ACC112 (cell line): ENCODE data around the gene SUGT1.
"Not testable (repeated sequence)": the region's sequence is repeated elsewhere in the genome, so short reads cannot be mapped to it uniquely, and the experiment has no call there.

ENCODE experiments used
- H2AFZ ChIP-seq: fragments of 200-600 bp; sonication (generic); one replicate; pipeline ENCODE4 v1.6.0; 2017; ENCODE audit warnings: antibody characterized with exemption, low read length; ENCODE audit not compliant: unreplicated experiment
- H3K27ac ChIP-seq: fragments of 200-600 bp; sonication (generic); 2 replicates; pipeline ENCODE4 v1.5.1; 2014; ENCODE audit warnings: low read depth, mild to moderate bottlenecking, antibody characterized with exemption, low read length, moderate library complexity
- H3K27me3 ChIP-seq: fragments of 200-600 bp; sonication (generic); 2 replicates; pipeline ENCODE4 v1.6.1; 2014; ENCODE audit warnings: mild to moderate bottlenecking, antibody characterized with exemption, low read length, moderate library complexity, mixed read lengths; ENCODE audit not compliant: insufficient read depth
- H3K36me3 ChIP-seq: fragments of 200-600 bp; sonication (generic); 2 replicates; pipeline ENCODE4 v1.6.1; 2016; ENCODE audit warnings: mild to moderate bottlenecking, antibody characterized with exemption, low read length, moderate library complexity, mixed read lengths; ENCODE audit not compliant: insufficient read depth
- H3K4me1 ChIP-seq: fragments of 200-600 bp; sonication (generic); one replicate; pipeline ENCODE4 v1.6.1; 2016; ENCODE audit warnings: low read length, mixed read lengths; ENCODE audit not compliant: insufficient read depth, unreplicated experiment, control insufficient read depth
- H3K4me3 ChIP-seq: fragments of 200-600 bp; sonication (generic); 2 replicates; pipeline ENCODE4 v1.5.1; 2014; ENCODE audit warnings: mild to moderate bottlenecking, low read depth, low read length
- H3K79me2 ChIP-seq: fragments of 200-600 bp; sonication (generic); one replicate; pipeline ENCODE4 v1.6.0; 2016; ENCODE audit warnings: low read length; ENCODE audit not compliant: control insufficient read depth, unreplicated experiment, insufficient read depth

SUGT1 gene

DNA sequence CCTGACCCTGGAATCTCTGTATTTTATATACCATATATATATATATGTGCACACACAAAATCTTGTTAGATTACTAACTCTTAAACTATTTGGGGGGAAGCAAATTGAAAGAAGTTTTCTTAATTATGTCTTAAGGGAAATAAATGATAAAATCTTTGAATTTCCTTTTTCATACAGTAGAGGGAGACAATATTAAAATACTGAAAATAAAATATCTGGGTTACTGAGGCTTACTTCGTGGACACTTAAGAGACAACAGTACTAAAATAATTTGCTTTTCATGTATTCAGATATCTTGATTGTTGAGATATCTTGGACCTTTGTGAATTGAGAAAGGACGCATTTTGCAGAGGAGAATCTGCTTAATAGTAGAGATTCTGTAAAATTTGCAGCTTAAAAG, 17.0 kb downstream of the SUGT1 start:
- no peak overlapping the region for H3K4me3 ChIP-seq
- H3K27ac ChIP-seq = no peak overlapping the region
- no peaks in the 10 kb centered on the region for H3K27me3 ChIP-seq
- H2AFZ ChIP-seq = no peak overlapping the region
- H3K79me2 ChIP-seq = no peaks in the 10 kb centered on the region
- H3K36me3 ChIP-seq = peaks cover 15% of the 10 kb centered on the region; the same call in 1 of the 2 replicates
- H3K4me1 ChIP-seq = no peaks in the 10 kb centered on the region

DNA sequence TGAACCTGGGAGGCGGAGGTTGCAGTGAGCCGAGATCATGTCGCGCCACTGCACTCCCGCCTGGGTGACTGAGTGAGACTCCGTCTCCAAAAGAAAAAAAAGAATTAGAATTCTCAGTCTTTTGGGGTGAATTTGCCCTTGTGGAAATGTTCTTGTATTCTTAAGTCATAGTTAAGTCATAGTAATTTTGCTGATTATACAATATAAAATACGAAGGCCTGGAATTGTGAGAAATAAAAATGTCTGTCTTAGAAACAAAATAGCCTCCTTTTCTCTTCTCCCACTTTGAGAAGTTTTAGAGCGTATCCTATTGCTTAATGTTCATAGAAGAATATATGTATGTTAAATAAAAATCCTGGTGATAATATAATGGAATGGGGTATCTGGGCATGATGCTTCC, 18.1 kb downstream of the SUGT1 start:
- Histone ChIP-seq H3K79me2 (peaks cover 8% of the 10 kb centered on the region), H2AFZ (no peak overlapping the region), H3K4me1 (no peaks in the 10 kb centered on the region), H3K27ac (no peak overlapping the region), H3K4me3 (no peak overlapping the region), H3K27me3 (no peaks in the 10 kb centered on the region), H3K36me3 (peaks cover 14% of the 10 kb centered on the region)

DNA sequence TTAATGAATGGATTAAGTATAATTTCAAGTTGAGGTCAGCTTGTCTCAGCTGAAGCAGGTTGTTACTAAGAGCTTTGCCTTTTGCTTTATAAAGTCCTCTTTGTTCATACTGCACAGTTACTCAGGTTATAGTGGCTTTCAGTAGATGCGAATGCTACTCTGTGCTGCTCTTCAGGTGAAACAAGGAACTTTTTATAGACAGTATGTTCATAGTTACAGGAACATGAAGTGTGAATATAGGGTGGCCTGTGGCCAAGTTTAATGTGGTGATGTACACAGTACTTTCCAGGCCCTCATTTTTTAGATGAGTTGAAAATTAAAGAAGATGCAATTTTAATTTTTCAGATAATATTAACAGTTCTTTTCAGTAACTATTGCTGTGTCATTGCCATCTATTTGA, 20.8 kb downstream of the SUGT1 start:
- H3K27me3 ChIP-seq = no peaks in the 10 kb centered on the region
- no peak overlapping the region for H2AFZ ChIP-seq
- peaks cover 14% of the 10 kb centered on the region for H3K36me3 ChIP-seq
- H3K4me1 ChIP-seq = no peaks in the 10 kb centered on the region
- no peak overlapping the region for H3K27ac ChIP-seq
- H3K79me2 ChIP-seq = peaks cover 9% of the 10 kb centered on the region
- no peak overlapping the region for H3K4me3 ChIP-seq

DNA sequence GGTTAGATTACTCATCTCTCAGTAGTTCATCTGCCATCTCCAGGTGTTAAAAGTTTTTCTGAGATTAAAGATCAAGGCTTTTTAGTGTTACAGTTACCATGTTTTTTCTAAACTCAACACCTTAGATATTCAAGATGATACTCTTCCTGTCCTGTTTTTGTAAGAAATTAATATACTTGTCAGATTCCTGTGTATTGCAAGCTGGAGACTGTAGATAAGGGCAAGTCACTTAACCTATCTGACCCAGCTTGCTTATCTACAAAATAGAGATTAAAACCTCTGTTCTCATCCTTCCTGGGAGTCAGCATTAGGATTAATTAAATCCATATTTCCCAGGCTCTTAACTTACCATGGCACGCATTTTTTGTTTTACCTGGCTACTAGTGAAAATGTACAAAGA, 25.2 kb downstream of the SUGT1 start:
- Histone ChIP-seq H3K27me3 (no peaks in the 10 kb centered on the region), H3K4me3 (no peak overlapping the region), H3K4me1 (no peaks in the 10 kb centered on the region), H3K36me3 (peaks cover 24% of the 10 kb centered on the region), H3K79me2 (peaks cover 9% of the 10 kb centered on the region), H2AFZ (no peak overlapping the region), H3K27ac (no peak overlapping the region)

DNA sequence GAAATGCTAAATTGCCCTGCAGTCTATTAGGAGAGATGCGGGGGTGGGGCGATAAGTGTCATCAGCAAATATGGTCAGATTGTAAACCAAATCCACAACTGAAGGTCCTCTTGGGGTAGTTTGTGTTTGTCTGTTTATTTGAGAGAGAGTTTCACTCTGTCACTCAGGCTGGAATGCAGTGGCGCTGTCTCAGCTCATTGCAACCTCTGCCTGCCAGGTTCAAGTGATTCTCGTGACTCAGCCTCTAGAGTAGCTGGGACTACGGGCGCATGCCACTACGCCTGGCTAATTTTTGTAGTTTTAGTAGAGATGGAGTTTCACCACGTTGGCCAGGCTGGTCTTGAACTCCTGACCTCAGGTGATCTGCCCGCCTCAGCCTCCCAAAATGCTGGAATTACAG, 33.2 kb downstream of the SUGT1 start:
- H3K27ac ChIP-seq, H3K79me2 ChIP-seq, H3K4me1 ChIP-seq, H3K4me3 ChIP-seq, H2AFZ ChIP-seq, H3K36me3 ChIP-seq, H3K27me3 ChIP-seq: not testable (repeated sequence)

DNA sequence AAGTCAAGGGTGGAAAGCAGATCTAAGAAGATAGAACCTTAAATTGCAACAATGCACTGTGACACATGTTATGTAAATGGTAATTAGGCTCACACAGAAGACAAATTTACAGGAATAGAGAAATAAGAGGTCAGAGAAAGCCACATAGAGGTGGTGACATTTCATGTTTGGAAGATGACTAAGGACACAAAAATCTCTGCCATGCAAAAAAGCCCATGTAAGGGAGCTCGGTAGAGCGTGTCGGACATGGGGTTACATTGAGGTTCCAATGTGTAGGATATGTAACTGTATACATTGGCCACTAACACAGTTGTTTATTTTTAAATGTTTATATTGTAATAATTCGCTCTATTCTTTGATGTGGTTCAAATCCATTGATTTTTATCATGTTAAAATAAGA, 33.7 kb downstream of the SUGT1 start:
- H3K79me2 ChIP-seq = no peaks in the 10 kb centered on the region
- H3K4me1 ChIP-seq = no peaks in the 10 kb centered on the region
- H2AFZ ChIP-seq = no peak overlapping the region
- no peak overlapping the region for H3K27ac ChIP-seq
- no peak overlapping the region for H3K4me3 ChIP-seq
- H3K27me3 ChIP-seq = no peaks in the 10 kb centered on the region
- H3K36me3 ChIP-seq = no peaks in the 10 kb centered on the region; the same call in 1 of the 2 replicates

DNA sequence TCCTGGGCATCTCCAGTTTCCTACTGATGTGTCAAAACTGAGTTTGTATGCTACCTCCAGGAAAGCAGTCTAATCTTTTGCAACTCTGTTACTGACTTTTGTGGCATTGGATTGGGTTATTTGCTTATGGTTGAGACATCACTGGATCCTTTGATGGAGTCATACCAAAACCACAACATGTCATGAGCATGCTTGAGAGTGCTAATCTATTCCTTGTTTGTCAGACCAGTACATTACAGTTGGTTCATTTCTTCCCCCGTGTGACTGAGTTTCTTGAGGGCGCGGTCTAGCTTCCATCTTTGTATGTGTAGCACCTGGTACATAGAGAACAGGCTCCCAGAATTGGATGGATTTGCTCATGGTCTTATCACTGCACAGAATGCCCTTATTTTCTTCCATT, 43.2 kb downstream of the SUGT1 start:
- no peak overlapping the region for H2AFZ ChIP-seq
- no peaks in the 10 kb centered on the region for H3K36me3 ChIP-seq
- no peaks in the 10 kb centered on the region for H3K4me1 ChIP-seq
- no peaks in the 10 kb centered on the region for H3K27me3 ChIP-seq
- no peaks in the 10 kb centered on the region for H3K79me2 ChIP-seq
- no peak overlapping the region for H3K4me3 ChIP-seq
- no peak overlapping the region for H3K27ac ChIP-seq

DNA sequence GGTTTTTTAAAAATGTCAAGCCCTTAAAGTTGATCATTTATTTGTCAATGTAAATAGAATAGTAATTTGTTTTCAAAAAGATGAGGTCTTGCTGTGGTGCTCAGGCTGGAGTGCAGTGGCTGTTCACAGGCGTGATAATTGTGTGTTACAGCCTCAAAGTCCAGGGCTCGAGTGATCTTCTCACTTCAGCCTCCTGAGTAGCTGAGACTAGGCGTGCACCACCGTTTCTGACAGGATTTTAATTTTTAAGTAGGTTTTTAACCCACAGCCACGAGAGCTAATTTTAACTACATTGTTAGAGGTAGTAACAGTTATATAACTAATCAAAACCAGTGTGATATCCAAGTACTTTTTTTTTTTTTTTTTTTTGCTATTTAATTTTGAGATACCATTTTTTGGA, 43.9 kb downstream of the SUGT1 start:
- Histone ChIP-seq H3K4me3 (no peak overlapping the region), H3K36me3 (no peaks in the 10 kb centered on the region), H3K27me3 (no peaks in the 10 kb centered on the region), H3K4me1 (no peaks in the 10 kb centered on the region), H3K79me2 (no peaks in the 10 kb centered on the region), H3K27ac (no peak overlapping the region), H2AFZ (no peak overlapping the region)

DNA sequence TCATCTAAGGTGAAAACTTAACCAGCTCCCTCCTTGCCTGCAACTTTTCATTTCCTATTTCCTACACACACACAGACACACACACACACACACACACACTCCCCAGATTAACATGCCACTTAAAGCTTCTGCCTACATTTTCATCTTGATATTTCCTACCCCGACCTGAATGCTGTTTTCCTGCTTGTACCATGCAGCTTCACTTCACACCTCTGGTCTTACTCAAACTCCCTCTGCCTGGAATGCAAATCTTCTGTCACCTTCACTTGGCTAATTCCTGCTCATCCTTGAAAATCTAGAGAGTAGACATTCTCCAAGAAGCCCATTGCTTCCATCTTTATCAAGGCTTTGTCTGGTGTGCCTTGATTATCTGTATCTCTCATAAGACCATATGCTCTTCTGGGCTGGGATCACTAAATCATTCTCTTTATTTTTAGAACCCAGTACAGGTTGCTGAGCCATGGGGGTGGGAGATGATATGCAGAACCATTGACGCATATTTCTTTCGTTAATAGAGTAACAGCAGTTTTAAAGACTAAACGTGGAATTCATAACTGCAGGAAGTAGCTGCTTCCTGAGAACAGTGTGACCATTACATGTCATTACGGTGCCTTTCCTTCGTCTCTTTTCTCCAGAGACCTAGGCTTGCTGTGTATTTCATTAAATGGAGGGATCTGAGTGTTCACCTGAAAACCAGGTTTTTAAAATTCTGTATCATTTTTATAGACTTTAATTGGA, 49.3 kb downstream of the SUGT1 start:
- Histone ChIP-seq H3K27ac (no peak overlapping the region), H3K79me2 (no peaks in the 10 kb centered on the region), H3K4me3 (no peak overlapping the region), H3K27me3 (no peaks in the 10 kb centered on the region), H2AFZ (no peak overlapping the region), H3K36me3 (no peaks in the 10 kb centered on the region), H3K4me1 (no peaks in the 10 kb centered on the region)

DNA sequence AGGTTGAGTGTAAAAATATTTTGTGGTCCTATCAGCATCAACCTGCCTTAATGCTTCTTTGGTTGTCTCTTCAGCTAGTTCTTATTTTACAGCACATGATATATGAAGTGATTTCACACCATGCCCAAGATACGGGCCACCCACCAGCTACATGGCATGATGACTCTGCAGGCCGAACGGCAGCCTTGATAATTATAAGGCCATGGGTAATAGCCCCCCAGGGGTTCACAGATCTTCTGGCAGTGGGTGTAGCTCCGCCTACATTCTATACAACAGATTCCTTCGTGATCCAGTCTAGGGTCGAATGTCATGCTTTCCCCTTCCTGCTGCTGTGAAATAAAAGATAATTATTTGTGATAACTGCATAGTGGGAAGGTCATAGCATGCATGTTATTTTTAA, 50.8 kb downstream of the SUGT1 start:
- H3K27ac ChIP-seq = no peak overlapping the region
- H2AFZ ChIP-seq = no peak overlapping the region
- no peaks in the 10 kb centered on the region for H3K4me1 ChIP-seq
- H3K4me3 ChIP-seq = no peak overlapping the region
- H3K27me3 ChIP-seq = no peaks in the 10 kb centered on the region
- no peaks in the 10 kb centered on the region for H3K36me3 ChIP-seq
- H3K79me2 ChIP-seq = no peaks in the 10 kb centered on the region

DNA sequence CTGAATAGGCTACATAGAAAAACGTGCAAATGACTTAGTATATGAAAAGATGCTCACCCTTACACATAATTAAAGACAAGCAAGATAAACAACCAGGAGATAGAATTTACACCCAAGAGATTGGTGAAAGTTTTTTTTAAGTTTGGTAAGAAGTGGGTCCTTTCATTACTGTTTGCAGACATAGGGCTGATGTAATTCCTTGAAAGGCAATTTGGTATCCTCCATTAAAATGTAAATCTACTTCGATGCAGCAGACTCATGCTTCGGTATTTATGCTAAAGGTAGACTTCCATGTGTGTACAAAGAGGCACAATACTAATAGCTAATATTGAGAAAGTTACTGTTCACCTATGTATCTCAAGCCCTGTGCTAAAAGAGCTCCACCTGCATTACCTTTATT, 53.4 kb downstream of the SUGT1 start:
- H3K36me3 ChIP-seq = no peaks in the 10 kb centered on the region
- no peak overlapping the region for H2AFZ ChIP-seq

More for the DNA sequence above, 53.4 kb downstream of the SUGT1 start:
- H3K27me3 ChIP-seq = no peaks in the 10 kb centered on the region
- no peaks in the 10 kb centered on the region for H3K79me2 ChIP-seq
- H3K27ac ChIP-seq = no peak overlapping the region
- no peak overlapping the region for H3K4me3 ChIP-seq
- H3K4me1 ChIP-seq = no peaks in the 10 kb centered on the region
